Measurements from ENCODE around the gene CYP26A1.

GRCh38 chr10:93026072-93026471, 47.6 kb upstream of the CYP26A1 start:
- TF ChIP-seq CTCF (IDR thresholded peaks at IDR 0.05; ENCODE audit: insufficient read depth, low read depth, low read length) (no peak), EZH2 (IDR thresholded peaks at IDR 0.05; ENCODE audit: insufficient read depth, low read length) (no peak)

Measured in astrocyte (in vitro differentiated cells and primary cell).